ENCODE data around the gene KCNK10. TPM values are rescaled to one million over a fixed set of nuclear protein-coding genes. Genes with fewer than 3 reads are reported as not detected.

Gene KCNK10
- total and polyA plus RNA-seq, 2 donors (not counting 1 experiment from before 2014, with no cell fraction given), result 0.20 TPM; not detected in 1

GRCh38 chr14:88154926-88155325 is 168.1 kb downstream of the KCNK10 start:
- Histone ChIP-seq H3K36me3 (replicated peaks in 1 of 2; ENCODE audit: control extremely low read depth in 1 of 2, control insufficient read depth in 1 of 2, extremely low read depth in 1 of 2, insufficient read depth in 2 of 2, low read length in 1 of 2) (no peaks in the 10 kb centered on the region), H3K4me2 (replicated peaks; ENCODE audit: low read depth, low read length, poor library complexity, severe bottlenecking) (no peak overlapping the region), H3K79me2 (ENCODE audit: control insufficient read depth, insufficient read depth, low read length) (no peaks in the 10 kb centered on the region), H3K27me3 (replicated peaks in 1 of 4; ENCODE audit: control extremely low read depth in 1 of 4, control insufficient read depth in 3 of 4, insufficient read depth in 4 of 4, low read length in 3 of 4) (peaks cover 0 to 7% (median 0%) of the 10 kb centered on the region in 4 experiments), H2AFZ (ENCODE audit: insufficient read depth, low read depth, low read length, poor library complexity, severe bottlenecking) (no peak overlapping the region), H3K4me3 (ENCODE audit: control extremely low read depth in 1 of 5, extremely low read depth in 1 of 5, insufficient read depth in 1 of 5, low read depth in 2 of 5, low read length in 4 of 5) (no peak overlapping the region), H3K27ac (ENCODE audit: low read length in 2 of 2) (no peak overlapping the region), H3K9ac (ENCODE audit: low read length) (no peak overlapping the region), H4K20me1 (ENCODE audit: control insufficient read depth, insufficient read depth, low read length, poor library complexity, severe bottlenecking) (no peaks in the 10 kb centered on the region), H3K4me1 (ENCODE audit: control insufficient read depth in 2 of 2, insufficient read depth in 2 of 2, low read length in 2 of 2) (no peaks in the 10 kb centered on the region), H3K9me3 (ENCODE audit: control extremely low read depth in 1 of 3, control insufficient read depth in 2 of 3, insufficient read depth in 1 of 3, low read length in 2 of 3) (no peaks in the 10 kb centered on the region)
- intact Hi-C loops (cut with micrococcal nuclease), result no loop called here
- no CpG with 5 or more reads among the region's 6 CpGs for WGBS (ENCODE audit: insufficient coverage)
- Mint-ChIP-seq H3K9me3 (ENCODE audit: insufficient read depth) (no peaks in the 10 kb centered on the region), H3K27me3 (peaks cover 28% of the 10 kb centered on the region), H3K4me3 (no peak overlapping the region), H3K27ac (no peak overlapping the region), H3K4me1 (no peaks in the 10 kb centered on the region)
- CTCF ChIA-PET, result no interaction called here
- POLR2A ChIA-PET, result no interaction called here
- ATAC-seq (ENCODE audit: low read depth) (no peak), DNase-seq (no peak)
- no peak for TF ChIP-seq CTCF (IDR thresholded peaks at IDR 0.05)
- TF ChIP-seq EZH2 (IDR thresholded peaks at IDR 0.05; ENCODE audit: borderline replicate concordance, insufficient read depth, low read depth, low read length, poor library complexity, severe bottlenecking), result no peak

GRCh38 chr14:88154321-88154720 is 168.7 kb downstream of the KCNK10 start:
- no peak overlapping the region for H3K27ac Mint-ChIP-seq
- H3K4me1 Mint-ChIP-seq, result no peaks in the 10 kb centered on the region
- H3K27me3 ChIP-seq (replicated peaks in 1 of 4; ENCODE audit: control extremely low read depth in 1 of 4, control insufficient read depth in 3 of 4, insufficient read depth in 4 of 4, low read length in 3 of 4), result peaks cover 0 to 7% (median 0%) of the 10 kb centered on the region in 4 experiments
- H3K9me3 Mint-ChIP-seq (ENCODE audit: insufficient read depth), result no peaks in the 10 kb centered on the region
- H3K79me2 ChIP-seq (ENCODE audit: control insufficient read depth, insufficient read depth, low read length), result no peaks in the 10 kb centered on the region
- H3K36me3 ChIP-seq (replicated peaks in 1 of 2; ENCODE audit: control extremely low read depth in 1 of 2, control insufficient read depth in 1 of 2, extremely low read depth in 1 of 2, insufficient read depth in 2 of 2, low read length in 1 of 2), result no peaks in the 10 kb centered on the region
- no peak overlapping the region for H3K27ac ChIP-seq (ENCODE audit: low read length in 2 of 2)
- CTCF ChIA-PET, result no interaction called here
- no peak overlapping the region for H3K9ac ChIP-seq (ENCODE audit: low read length)
- no peak overlapping the region for H3K4me3 Mint-ChIP-seq
- no peaks in the 10 kb centered on the region for H4K20me1 ChIP-seq (ENCODE audit: control insufficient read depth, insufficient read depth, low read length, poor library complexity, severe bottlenecking)
- intact Hi-C loops (cut with micrococcal nuclease), result no loop called here
- WGBS (ENCODE audit: insufficient coverage), result 96% methylated on average over 4 of the region's 4 CpGs
- peaks cover 26% of the 10 kb centered on the region for H3K27me3 Mint-ChIP-seq
- H3K9me3 ChIP-seq (ENCODE audit: control extremely low read depth in 1 of 3, control insufficient read depth in 2 of 3, insufficient read depth in 1 of 3, low read length in 2 of 3), result no peaks in the 10 kb centered on the region
- H2AFZ ChIP-seq (ENCODE audit: insufficient read depth, low read depth, low read length, poor library complexity, severe bottlenecking), result no peak overlapping the region
- TF ChIP-seq EZH2 (IDR thresholded peaks at IDR 0.05; ENCODE audit: borderline replicate concordance, insufficient read depth, low read depth, low read length, poor library complexity, severe bottlenecking) (no peak), CTCF (IDR thresholded peaks at IDR 0.05) (no peak)
- no peak overlapping the region for H3K4me3 ChIP-seq (ENCODE audit: control extremely low read depth in 1 of 5, extremely low read depth in 1 of 5, insufficient read depth in 1 of 5, low read depth in 2 of 5, low read length in 4 of 5)
- DNase-seq (no peak), ATAC-seq (ENCODE audit: low read depth) (no peak)
- H3K4me2 ChIP-seq (replicated peaks; ENCODE audit: low read depth, low read length, poor library complexity, severe bottlenecking), result no peak overlapping the region
- no peaks in the 10 kb centered on the region for H3K4me1 ChIP-seq (ENCODE audit: control insufficient read depth in 2 of 2, insufficient read depth in 2 of 2, low read length in 2 of 2)
- POLR2A ChIA-PET, result no interaction called here
